HL-60 (cell line): Measurements from ENCODE around the gene GPR137B.
A peak's percentile ranks its signal among the peaks of the same experiment; 100 is the strongest.

ENCODE experiments used
- DNase-seq, 2 experiments: peaks; one replicate each; pipeline ENCODE4 v3.0.0-alpha.2; 2010 to 2020; ENCODE audit warnings: low read depth in 1 of 2, low spot score in 1 of 2
- H3K27ac ChIP-seq: fragments of 250-450 bp; sonication (Bioruptor Pico); replicated peaks from 2 replicates; pipeline ENCODE4 v1.5.1; 2020; ENCODE audit warnings: mild to moderate bottlenecking, moderate library complexity
- H3K27me3 ChIP-seq: fragments of 250-450 bp; sonication (Bioruptor Pico); 2 replicates; pipeline ENCODE4 v1.5.1; 2021; ENCODE audit warnings: mild to moderate bottlenecking, moderate library complexity; ENCODE audit not compliant: insufficient read depth, poor library complexity, severe bottlenecking
- H3K4me3 ChIP-seq: replicated peaks from 2 replicates; pipeline ENCODE4 v1.5.1; 2011; ENCODE audit warnings: mild to moderate bottlenecking, control low read depth, low read length; ENCODE audit not compliant: insufficient read depth
- CTCF ChIP-seq: IDR thresholded peaks from one replicate; pipeline ENCODE4 v1.5.1; 2011; ENCODE audit warnings: low read length, control low read depth, inconsistent platforms; ENCODE audit not compliant: insufficient read depth
- GABPA ChIP-seq: IDR thresholded peaks from 2 replicates; pipeline ENCODE4 v1.6.1; 2012; ENCODE audit warnings: low read depth
- POLR2AphosphoS5 ChIP-seq: IDR thresholded peaks from 2 replicates; pipeline ENCODE4 v1.6.1; 2012; ENCODE audit warnings: low read depth
- SPI1 ChIP-seq: IDR thresholded peaks from 2 replicates; pipeline ENCODE4 v1.6.1; 2012; ENCODE audit warnings: low read depth, mild to moderate bottlenecking, borderline replicate concordance
- TF ChIP-seq, protein P1 (sequence below): IDR thresholded peaks from 2 replicates; pipeline ENCODE4 v1.6.1; 2012; ENCODE audit warnings: low read depth; ENCODE audit not compliant: insufficient replicate concordance

GPR137B gene

DNA sequence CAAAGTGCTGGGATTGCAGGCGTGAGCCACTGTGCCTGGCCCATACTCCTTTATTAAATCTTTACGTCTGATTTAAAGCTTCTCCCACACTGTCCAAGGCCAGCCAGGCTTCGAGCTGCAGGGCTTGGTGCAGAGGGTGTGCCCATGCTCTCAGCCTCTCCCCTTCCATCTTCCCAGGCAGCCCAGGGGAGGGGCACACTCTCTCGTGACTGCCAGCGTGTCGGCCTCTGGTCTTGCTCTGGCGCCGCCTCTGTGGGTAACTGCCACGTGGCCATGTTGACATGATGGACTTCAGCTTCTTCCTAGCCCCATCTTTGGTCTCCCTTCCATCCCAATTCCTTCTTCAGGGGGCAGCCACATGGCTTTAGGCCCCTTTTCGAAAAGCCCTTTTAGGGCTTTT lies 4.7 kb downstream of the GPR137B start:
- Histone ChIP-seq H3K4me3 (no peak overlapping the region), H3K27ac (no peak overlapping the region), H3K27me3 (no peaks in the 10 kb centered on the region)
- no peak for TF ChIP-seq POLR2AphosphoS5
- TF ChIP-seq, protein P1, sequence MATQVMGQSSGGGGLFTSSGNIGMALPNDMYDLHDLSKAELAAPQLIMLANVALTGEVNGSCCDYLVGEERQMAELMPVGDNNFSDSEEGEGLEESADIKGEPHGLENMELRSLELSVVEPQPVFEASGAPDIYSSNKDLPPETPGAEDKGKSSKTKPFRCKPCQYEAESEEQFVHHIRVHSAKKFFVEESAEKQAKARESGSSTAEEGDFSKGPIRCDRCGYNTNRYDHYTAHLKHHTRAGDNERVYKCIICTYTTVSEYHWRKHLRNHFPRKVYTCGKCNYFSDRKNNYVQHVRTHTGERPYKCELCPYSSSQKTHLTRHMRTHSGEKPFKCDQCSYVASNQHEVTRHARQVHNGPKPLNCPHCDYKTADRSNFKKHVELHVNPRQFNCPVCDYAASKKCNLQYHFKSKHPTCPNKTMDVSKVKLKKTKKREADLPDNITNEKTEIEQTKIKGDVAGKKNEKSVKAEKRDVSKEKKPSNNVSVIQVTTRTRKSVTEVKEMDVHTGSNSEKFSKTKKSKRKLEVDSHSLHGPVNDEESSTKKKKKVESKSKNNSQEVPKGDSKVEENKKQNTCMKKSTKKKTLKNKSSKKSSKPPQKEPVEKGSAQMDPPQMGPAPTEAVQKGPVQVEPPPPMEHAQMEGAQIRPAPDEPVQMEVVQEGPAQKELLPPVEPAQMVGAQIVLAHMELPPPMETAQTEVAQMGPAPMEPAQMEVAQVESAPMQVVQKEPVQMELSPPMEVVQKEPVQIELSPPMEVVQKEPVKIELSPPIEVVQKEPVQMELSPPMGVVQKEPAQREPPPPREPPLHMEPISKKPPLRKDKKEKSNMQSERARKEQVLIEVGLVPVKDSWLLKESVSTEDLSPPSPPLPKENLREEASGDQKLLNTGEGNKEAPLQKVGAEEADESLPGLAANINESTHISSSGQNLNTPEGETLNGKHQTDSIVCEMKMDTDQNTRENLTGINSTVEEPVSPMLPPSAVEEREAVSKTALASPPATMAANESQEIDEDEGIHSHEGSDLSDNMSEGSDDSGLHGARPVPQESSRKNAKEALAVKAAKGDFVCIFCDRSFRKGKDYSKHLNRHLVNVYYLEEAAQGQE: no peak
- TF ChIP-seq GABPA: no peak
- TF ChIP-seq SPI1: no peak
- no peak for TF ChIP-seq CTCF
- DNase-seq: no peak

DNA sequence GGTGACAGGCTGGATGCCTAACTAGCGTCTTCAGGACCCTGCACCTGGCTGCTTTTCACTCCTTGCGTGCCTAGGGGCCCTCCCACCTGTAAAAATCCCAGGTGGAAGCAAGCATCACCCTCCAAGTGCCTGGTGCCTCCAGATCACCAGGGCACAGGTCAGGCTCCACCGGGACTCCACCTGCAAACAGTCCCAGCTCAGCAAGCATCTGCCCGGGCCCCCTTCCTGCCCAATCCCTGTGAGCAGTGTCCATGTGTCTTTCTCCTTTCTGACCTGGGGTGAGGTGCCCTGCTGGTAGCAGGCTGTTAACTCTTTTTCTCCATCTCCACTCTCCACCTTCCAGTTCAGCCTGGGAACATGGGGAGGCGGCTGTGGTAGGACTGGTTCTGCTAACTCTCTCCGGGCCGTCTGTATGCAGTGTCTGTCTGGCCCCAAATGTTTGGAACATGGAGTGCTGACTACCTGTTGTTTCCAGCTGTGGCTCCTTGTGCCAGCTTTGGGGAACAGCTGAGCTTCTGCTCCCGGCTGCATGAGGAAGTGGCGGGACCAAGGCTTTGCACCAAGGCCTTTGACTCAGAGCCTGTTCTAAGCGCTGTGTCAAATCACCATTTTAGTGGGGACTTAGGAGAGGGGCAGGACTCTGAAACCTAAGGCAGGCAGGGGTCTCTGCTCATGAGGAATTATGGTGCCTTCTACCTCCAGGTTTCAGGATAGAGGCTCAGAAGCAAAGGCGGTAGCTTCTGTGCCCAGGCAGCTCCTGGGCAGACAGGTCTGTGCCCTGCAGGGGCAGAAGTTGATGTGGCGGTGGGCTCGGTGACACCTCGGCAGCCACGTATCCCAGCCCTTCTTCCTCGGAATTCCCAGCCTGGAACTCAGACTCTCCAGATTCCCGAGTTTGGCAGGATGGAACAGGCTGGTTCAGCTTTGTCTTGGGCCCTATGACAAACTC lies 5.5 kb downstream of the GPR137B start:
- TF ChIP-seq SPI1 (peak; percentile 79), GABPA (no peak), CTCF (no peak), POLR2AphosphoS5 (no peak)
- TF ChIP-seq, protein P1: no peak
- Histone ChIP-seq H3K4me3 (no peak overlapping the region), H3K27me3 (no peaks in the 10 kb centered on the region), H3K27ac (no peak overlapping the region)
- peak in 1 of 2 experiments; percentile 28 for DNase-seq

DNA sequence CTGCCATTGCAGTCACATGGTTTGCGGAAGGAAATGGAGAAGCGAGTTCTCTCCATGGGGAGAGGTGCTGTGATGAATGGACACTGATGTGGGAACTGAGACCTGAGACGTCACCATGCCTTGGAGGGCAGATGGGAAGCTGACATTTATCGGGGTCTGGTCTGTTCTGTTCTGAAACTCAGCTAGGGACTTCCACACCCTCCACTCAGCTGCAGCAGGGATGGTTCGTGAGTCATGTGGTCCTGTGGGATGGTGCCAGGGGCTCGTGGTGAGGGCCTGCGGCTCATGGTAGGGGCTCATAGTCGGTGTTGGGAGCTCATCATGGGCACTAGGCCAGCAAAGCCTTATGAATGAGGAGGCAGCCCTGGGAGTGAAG lies 6.1 kb downstream of the GPR137B start:
- DNase-seq: no peak
- Histone ChIP-seq H3K27ac (no peak overlapping the region), H3K27me3 (no peaks in the 10 kb centered on the region), H3K4me3 (no peak overlapping the region)
- no peak for TF ChIP-seq CTCF
- TF ChIP-seq, protein P1: no peak
- TF ChIP-seq SPI1: no peak
